ENCODE results near the gene TNFRSF11A.

DNA sequence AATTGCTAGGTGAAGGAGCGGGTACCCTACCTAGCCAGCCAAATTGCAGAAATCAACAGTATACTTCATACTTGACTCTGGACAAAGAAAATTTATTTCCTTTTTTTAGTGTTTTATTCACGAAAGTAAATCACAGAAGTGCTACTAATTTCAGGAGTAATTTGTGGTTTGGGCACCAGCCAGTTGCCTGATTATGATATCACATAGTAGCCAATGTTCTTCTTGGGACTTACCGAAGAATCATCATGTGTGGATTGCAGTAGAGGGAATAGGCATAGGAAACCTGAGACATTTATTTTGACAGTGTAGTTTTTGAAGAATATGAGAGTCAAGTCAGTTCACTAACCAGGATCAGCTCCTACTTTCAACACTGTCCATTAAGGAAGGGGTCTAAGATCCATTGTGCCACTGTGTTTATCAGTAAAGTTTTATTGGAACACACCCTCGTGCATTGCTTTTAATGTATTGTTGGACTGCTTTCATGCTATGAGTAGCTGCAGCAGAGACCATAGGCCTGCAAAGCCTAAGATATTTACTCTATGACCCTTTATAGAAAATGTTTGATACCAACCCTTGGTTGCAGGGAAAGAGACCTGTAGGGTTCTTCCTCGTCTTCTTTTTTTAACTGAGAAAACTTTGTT, 32.1 kb downstream of the TNFRSF11A start:
- TF ChIP-seq CTCF (IDR thresholded peaks at IDR 0.05 in 8 of 11, conservative IDR thresholded peaks at IDR 0.05 in 3 of 11) (no peak), POLR2AphosphoS5 (IDR thresholded peaks at IDR 0.05) (no peak)

All from spleen (tissue), 7 donors.